ENCODE measurements around the gene B4GALT2.

The B4GALT2 gene

GRCh38 chr1:44024903-44025525, 46.0 kb downstream of the B4GALT2 start:
- in situ Hi-C loops (cut with HindIII; ENCODE audit: low sequenced_read_pairs) = no loop called here

DNA sequence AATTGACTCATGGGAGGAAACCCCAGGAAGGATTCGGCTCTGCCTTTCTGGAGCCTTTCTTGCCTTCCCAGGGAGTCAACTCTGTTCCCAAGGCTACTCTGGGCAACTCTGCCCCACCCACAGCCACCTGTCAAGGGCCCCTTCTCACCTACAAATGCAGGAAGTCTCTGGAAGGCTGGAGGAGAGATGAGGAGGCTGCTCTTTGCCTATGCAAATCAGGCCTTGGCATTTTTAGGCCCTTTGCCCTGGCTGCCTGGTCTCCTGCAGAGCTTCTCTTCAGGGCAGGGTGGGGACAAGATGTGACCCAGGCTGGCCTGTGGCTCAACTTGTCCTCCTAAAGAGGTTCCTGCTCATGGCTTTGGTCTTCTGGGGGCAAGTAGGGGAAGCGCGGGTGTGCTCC, 46.8 kb downstream of the B4GALT2 start:
- in situ Hi-C loops (cut with HindIII; ENCODE audit: low sequenced_read_pairs) = no loop called here

- in situ Hi-C loops (cut with HindIII; ENCODE audit: low sequenced_read_pairs) = no loop called here
Measured at GRCh38 chr1:44027320-44027719, 48.3 kb downstream of the B4GALT2 start.

- in situ Hi-C loops (cut with HindIII; ENCODE audit: low sequenced_read_pairs) = no loop called here
Measured at GRCh38 chr1:44029260-44029910, 50.4 kb downstream of the B4GALT2 start.

DNA sequence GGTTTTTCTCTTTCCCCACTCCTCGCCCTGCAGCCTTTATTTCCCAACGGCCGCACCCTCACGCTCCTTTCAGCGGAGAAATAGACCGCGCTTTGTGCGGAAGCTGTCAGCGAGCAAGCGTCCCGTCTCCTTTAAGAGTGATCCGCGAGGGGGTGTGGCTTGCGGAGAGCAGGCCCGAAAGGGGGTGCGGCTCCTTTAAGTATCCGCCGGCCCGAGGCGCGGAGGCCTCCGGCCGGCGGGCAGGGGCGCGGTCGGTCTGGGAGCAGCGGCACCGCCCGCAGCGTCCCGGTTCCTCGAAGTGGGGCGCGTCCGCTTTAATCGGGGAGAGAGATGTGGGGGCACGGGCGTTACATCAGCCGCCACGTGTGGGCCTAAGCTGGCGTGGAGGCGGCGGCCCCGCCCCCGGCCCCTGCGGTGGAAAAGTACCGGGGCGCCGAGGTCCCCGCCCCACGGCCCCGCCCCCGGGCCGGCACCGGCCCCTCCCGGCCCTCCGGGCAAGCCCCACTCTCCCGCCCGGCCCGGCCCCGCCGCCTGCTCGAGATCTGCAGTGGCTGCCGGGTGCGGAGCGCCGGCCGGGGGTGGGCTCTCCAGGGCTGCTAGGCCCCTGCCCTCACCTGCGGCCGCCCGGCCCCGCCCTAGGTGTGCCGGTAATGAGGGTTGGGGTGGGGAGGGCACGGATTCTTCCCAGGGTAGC, 51.0 kb downstream of the B4GALT2 start:
- in situ Hi-C loops (cut with HindIII; ENCODE audit: low sequenced_read_pairs) = no loop called here

- in situ Hi-C loops (cut with HindIII; ENCODE audit: low sequenced_read_pairs) = no loop called here
Measured at GRCh38 chr1:44030605-44031251, 51.7 kb downstream of the B4GALT2 start.

- in situ Hi-C loops (cut with HindIII; ENCODE audit: low sequenced_read_pairs) = no loop called here
Measured at GRCh38 chr1:44031252-44032169, 52.5 kb downstream of the B4GALT2 start, which contains the start of gene SLC6A9. Gene SLC6A9 (minus strand): TSS chr1:44031462. CDS start chr1:44024277, 7,185 bp downstream.

- in situ Hi-C loops (cut with HindIII; ENCODE audit: low sequenced_read_pairs) = no loop called here
Measured at GRCh38 chr1:44032170-44032790, 53.3 kb downstream of the B4GALT2 start.

DNA sequence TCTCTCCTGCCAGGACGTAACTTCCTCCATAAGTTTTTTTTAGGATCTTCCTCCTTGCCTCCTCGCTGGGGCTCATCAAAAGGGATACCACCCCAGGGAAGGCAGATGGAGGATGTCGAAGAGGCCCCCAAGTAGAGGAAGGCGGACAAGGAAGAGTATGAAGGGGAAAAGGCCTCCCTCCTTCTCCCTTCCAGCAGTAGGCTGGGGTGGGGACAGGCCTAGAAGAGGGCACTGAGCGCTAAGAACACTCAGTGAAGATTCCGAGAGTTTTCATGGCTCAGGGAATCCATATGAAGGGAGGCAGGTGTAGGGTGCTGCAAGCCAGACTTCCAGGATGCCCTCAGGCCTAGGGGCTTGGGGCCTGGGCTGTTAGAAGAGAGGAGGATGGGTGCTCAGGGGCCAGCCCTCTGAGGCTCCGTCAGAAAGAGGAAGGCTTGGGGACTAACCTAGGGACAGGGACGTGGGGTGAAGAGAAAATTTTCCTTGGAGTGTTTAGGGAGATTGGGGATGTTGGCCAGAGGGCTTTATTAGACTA, 54.1 kb downstream of the B4GALT2 start:
- in situ Hi-C loops (cut with HindIII; ENCODE audit: low sequenced_read_pairs) = no loop called here

- in situ Hi-C loops (cut with HindIII; ENCODE audit: low sequenced_read_pairs) = no loop called here
Measured at GRCh38 chr1:44033756-44034155, 54.7 kb downstream of the B4GALT2 start.

- in situ Hi-C loops (cut with HindIII; ENCODE audit: low sequenced_read_pairs) = no loop called here
Measured at GRCh38 chr1:44034423-44034822, 55.4 kb downstream of the B4GALT2 start.

DNA sequence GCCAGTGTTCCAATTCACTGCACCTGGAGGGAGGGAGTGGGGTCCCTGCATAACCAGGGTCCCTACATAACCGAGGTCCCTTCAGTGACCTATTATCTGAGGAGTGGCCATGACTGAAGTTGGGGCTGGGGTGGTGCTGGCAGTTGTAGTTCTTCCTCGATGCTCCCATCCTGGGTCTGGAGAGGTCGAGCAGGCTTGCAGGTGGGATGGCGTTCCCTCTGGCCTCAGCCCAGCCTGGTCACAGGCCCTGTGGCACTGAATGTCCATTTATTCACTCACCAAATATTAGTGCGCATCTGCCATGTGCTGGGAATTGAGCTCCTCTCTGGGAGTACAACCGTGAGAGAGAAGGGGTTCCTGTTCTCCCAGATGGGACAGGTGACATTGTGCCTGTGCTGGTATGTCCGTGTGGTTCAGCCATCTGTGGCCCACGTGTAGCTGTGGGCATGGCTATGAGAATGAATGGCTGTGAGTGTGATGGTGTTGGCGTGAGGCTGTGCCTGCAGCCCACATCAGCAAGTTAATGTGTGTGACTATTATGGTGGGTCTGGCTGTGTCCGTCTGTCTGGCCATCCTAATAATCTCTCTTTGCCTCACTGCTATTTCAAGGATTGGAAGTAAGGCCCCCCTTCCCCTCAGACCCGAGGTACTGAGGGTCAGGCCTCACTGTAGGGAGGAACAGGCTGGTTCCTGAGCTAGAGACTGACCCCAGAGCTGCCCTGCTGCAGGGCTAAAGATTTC, 56.1 kb downstream of the B4GALT2 start:
- in situ Hi-C loops (cut with HindIII; ENCODE audit: low sequenced_read_pairs) = no loop called here

DNA sequence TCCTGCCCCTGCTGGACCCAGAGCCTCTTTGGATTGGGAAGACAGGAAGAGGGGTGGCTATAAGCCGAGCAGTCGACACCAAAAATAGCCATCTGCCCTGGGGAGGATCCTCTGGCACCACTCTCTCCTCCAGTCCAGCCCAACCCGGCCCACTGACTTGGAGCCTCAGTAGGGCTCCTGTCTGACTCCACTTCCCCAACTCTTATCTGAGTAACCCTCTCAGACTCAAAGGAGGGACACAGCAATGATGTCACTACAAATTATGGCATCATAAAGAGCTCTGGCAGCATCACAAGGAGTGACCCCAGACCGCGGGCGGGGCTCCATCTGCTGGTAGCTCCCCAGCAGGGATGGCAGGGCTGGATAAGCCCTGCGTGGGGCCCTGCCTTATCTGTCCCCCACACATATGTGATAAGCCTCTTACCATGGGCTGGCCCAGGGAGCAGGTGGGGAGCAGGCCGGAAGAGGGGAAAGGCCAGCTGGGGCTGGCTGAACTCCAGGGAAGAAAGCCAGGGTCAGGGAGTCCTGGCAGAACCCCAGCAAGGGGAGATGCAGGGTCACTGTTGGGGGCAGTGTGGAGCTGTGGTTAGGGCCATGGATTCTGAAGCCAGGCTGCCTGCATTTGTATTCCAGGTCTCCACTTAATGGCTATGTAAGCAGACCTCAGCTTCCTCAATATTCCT, 56.9 kb downstream of the B4GALT2 start:
- in situ Hi-C loops (cut with HindIII; ENCODE audit: low sequenced_read_pairs) = no loop called here

DNA sequence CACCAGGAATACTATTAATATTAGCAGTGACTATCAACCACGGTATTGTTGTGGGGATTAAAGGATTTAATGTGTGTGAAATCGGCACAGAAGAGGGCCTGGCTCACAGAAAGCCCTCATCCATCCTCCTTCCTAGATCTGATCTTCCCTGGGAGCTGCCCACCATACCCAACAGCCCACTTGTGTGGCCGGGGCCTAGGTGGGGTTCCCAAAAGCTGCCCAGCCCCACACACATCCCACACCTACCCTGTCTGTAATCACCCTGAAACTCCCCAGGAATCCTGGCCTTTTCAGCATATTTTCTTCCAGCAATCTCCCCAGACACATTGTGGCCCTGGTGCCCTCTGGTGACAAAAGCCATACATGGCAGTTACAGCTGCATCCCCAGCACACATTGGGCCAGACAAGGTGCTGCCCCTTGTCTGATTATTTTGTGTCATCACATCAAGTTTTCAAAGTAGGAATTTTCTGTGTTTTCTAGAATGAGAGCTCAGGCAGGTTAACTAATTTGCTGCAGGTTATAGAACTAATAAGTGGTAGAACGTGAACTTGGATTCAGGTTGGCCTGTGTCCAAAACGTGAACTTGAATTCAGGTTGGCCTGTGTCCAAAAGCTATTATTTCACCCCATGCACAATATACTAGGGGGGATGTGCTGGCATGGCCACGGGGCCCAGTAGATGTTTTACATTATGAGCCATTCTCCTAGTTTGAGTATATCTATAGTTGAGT, 57.6 kb downstream of the B4GALT2 start:
- in situ Hi-C loops (cut with HindIII; ENCODE audit: low sequenced_read_pairs) = no loop called here

- in situ Hi-C loops (cut with HindIII; ENCODE audit: low sequenced_read_pairs) = no loop called here
Measured at GRCh38 chr1:44037154-44037553, 58.1 kb downstream of the B4GALT2 start.

DNA sequence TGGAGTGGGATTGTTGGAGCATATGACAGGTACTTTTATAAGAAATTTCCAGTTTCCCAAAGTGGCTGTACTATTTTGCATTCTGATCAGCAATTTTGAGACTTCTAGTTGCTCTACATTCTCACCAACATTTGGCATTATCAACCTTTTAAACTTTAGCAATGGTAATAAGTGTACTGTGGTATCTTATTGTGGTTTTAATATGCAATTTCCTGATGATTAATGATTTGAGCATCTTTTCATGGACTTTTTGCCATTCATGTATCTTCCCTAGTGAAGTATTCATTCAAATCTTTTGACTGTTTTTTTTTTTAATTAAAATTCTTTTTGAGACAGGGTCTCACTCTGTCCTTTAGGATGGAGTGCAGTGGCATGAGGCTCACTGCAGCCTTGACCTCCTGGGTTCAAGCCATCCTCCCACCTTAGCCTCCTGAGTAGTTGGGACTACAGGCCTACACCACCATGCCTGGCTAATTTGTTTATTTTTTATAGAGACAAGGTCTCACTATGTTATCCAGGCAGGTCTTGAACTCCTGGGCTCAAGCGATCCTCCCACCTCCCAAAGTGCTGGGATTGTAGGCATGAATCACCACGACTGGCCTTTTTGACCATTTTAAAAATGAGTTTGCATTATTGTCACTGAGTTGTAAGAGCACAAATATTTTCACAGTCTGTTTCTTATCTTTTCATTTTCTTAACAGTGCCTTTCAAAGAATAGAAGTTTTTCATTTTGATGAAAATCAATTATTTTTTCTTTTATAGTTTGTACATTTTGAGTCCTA, 60.1 kb downstream of the B4GALT2 start:
- in situ Hi-C loops (cut with HindIII; ENCODE audit: low sequenced_read_pairs) = no loop called here

- in situ Hi-C loops (cut with HindIII; ENCODE audit: low sequenced_read_pairs) = loop anchor here (10.0 kb wide), 1 partner anchor 276 kb away; no protein-coding TSS in a partner anchor
Measured at GRCh38 chr1:44040418-44040817, 61.4 kb downstream of the B4GALT2 start.

All from DLD1 (cell line).